ENCODE data around the gene IL13RA1.

IL13RA1 gene

GRCh38 chrX:118802857-118803256 is 75.5 kb downstream of the IL13RA1 start:
- Histone ChIP-seq H3K4me3 (ENCODE audit: low read depth, low read length) (no peak overlapping the region), H3K4me1 (ENCODE audit: control insufficient read depth, insufficient read depth, low read length) (no peaks in the 10 kb centered on the region), H3K27ac (ENCODE audit: extremely low read depth, low read depth, low read length) (no peak overlapping the region), H3K9me3 (ENCODE audit: control insufficient read depth, insufficient read depth, low read depth, low read length) (no peaks in the 10 kb centered on the region), H3K36me3 (ENCODE audit: control insufficient read depth in 2 of 2, insufficient read depth in 1 of 2, low read length in 2 of 2) (no peaks in the 10 kb centered on the region)
- POLR2A ChIA-PET = no interaction called here
- TF ChIP-seq BCL11A (tag by site-specific recombination; IDR thresholded peaks at IDR 0.05; ENCODE audit: low read depth) (no peak), ZNF670 (tag by site-specific recombination; IDR thresholded peaks at IDR 0.05; ENCODE audit: low read depth) (no peak), ZNF549 (tag by site-specific recombination; IDR thresholded peaks at IDR 0.05) (no peak), ZNF639 (tag by site-specific recombination; IDR thresholded peaks at IDR 0.05) (no peak), SP7 (tag by site-specific recombination; IDR thresholded peaks at IDR 0.05) (no peak), ZNF140 (tag by site-specific recombination; IDR thresholded peaks at IDR 0.05) (no peak), ZNF830 (tag by site-specific recombination; IDR thresholded peaks at IDR 0.05; ENCODE audit: low read depth) (no peak), ZNF202 (tag by site-specific recombination; IDR thresholded peaks at IDR 0.05; ENCODE audit: borderline replicate concordance) (no peak), ZNF366 (tag by site-specific recombination; conservative IDR thresholded peaks at IDR 0.05) (no peak), ZNF221 (tag by site-specific recombination; IDR thresholded peaks at IDR 0.05; ENCODE audit: borderline replicate concordance) (no peak), HIC1 (tag by site-specific recombination; IDR thresholded peaks at IDR 0.05) (no peak), SETDB1 (IDR thresholded peaks at IDR 0.05; ENCODE audit: insufficient read length, low read length) (no peak), SP2 (tag by site-specific recombination; IDR thresholded peaks at IDR 0.05) (no peak)
- CTCF ChIA-PET = interaction anchor here (0.6 to 2.4 kb wide), 6 partner anchors 40 to 269 kb away, joined by 3 to 11 read pairs (median 4); no protein-coding TSS in a partner anchor

- H3K4me3 ChIP-seq (ENCODE audit: low read depth, low read length) = no peak overlapping the region
- ChIA-PET POLR2A (no interaction called here), CTCF (interaction anchor here (0.5 to 2.7 kb wide), 31 partner anchors 11 to 419 kb away, joined by 3 to 26 read pairs (median 4); partner anchors contain the start of gene ZCCHC12)
- no peaks in the 10 kb centered on the region for H3K36me3 ChIP-seq (ENCODE audit: control insufficient read depth in 2 of 2, insufficient read depth in 1 of 2, low read length in 2 of 2)
- no peaks in the 10 kb centered on the region for H3K9me3 ChIP-seq (ENCODE audit: control insufficient read depth, insufficient read depth, low read depth, low read length)
- H3K4me1 ChIP-seq (ENCODE audit: control insufficient read depth, insufficient read depth, low read length) = no peaks in the 10 kb centered on the region
- H3K27ac ChIP-seq (ENCODE audit: extremely low read depth, low read depth, low read length) = no peak overlapping the region
- TF ChIP-seq KLF16 (tag by site-specific recombination; IDR thresholded peaks at IDR 0.05) = no peak
- TF ChIP-seq HOXD13 (CRISPR knock-in tag; IDR thresholded peaks at IDR 0.05; ENCODE audit: borderline replicate concordance) = no peak
- TF ChIP-seq SETDB1 (IDR thresholded peaks at IDR 0.05; ENCODE audit: insufficient read length, low read length) = no peak
- no peak for TF ChIP-seq PRDM4 (tag by site-specific recombination; IDR thresholded peaks at IDR 0.05)
- TF ChIP-seq ZNF354C (tag by site-specific recombination; IDR thresholded peaks at IDR 0.05; ENCODE audit: borderline replicate concordance, low read depth) = no peak
- peak; percentile 64; the same call in 1 of the 2 replicates for TF ChIP-seq YY1 (tag by site-specific recombination; IDR thresholded peaks at IDR 0.05)
- no peak for TF ChIP-seq REST (tag by site-specific recombination; IDR thresholded peaks at IDR 0.05)
- no peak for TF ChIP-seq ZNF48 (tag by site-specific recombination; IDR thresholded peaks at IDR 0.05)
- TF ChIP-seq MYNN (tag by site-specific recombination; IDR thresholded peaks at IDR 0.05; ENCODE audit: borderline replicate concordance) = no peak
- TF ChIP-seq ZNF791 (tag by site-specific recombination; IDR thresholded peaks at IDR 0.05) = no peak
- no peak for TF ChIP-seq IKZF3 (tag by site-specific recombination; IDR thresholded peaks at IDR 0.05)
Measured at GRCh38 chrX:118807151-118808017, 80.0 kb downstream of the IL13RA1 start.

Measured in HEK293 (cell line).